CD14-positive monocyte (primary cell): ENCODE measurements around the gene FGFR2. TPM values are rescaled to one million over a fixed set of nuclear protein-coding genes. Genes with fewer than 3 reads are reported as not detected.

Experiments
- DNase-seq, 3 donors: peaks; one replicate each; pipeline ENCODE4 v3.0.0-alpha.2; 2011 to 2022
- H2AFZ ChIP-seq: 2 replicates; pipeline ENCODE4 v1.6.0; 2012; ENCODE audit warnings: mild to moderate bottlenecking, low read depth, low read length, inconsistent platforms; ENCODE audit not compliant: insufficient read depth, poor library complexity, severe bottlenecking
- H3K27ac ChIP-seq, 2 donors: 1 replicate in 1 of 2; 2 replicates in 1 of 2; pipeline ENCODE4 v1.5.1; 2012 to 2013; ENCODE audit warnings: low read length in 2 of 2, control low read depth in 1 of 2, inconsistent platforms in 1 of 2, low read depth in 1 of 2, mild to moderate bottlenecking in 1 of 2
- H3K27me3 ChIP-seq, 2 donors: one replicate each; pipeline versions ENCODE4 v1.6.0 to v1.6.1; 2011 to 2013; ENCODE audit warnings: low read length in 2 of 2; ENCODE audit not compliant: control insufficient read depth in 2 of 2, insufficient read depth in 2 of 2
- H3K36me3 ChIP-seq, 2 donors: replicated peaks in 1 of 2; 1 replicate in 1 of 2; 2 replicates in 1 of 2; pipeline versions ENCODE4 v1.5.1 to v1.6.1; 2012 to 2013; ENCODE audit warnings: low read length in 2 of 2, control low read depth in 1 of 2, inconsistent platforms in 1 of 2, mild to moderate bottlenecking in 1 of 2; ENCODE audit not compliant: insufficient read depth in 2 of 2, control insufficient read depth in 1 of 2
- H3K4me1 ChIP-seq, 2 donors: 1 replicate in 1 of 2; 2 replicates in 1 of 2; pipeline versions ENCODE4 v1.5.1 to v1.6.1; 2012 to 2013; ENCODE audit warnings: low read length in 2 of 2, control low read depth in 1 of 2, inconsistent platforms in 1 of 2, mild to moderate bottlenecking in 1 of 2, moderate library complexity in 1 of 2; ENCODE audit not compliant: insufficient read depth in 2 of 2, control insufficient read depth in 1 of 2
- H3K4me2 ChIP-seq: replicated peaks from 2 replicates; pipeline ENCODE3; 2012; ENCODE audit warnings: low read length, moderate library complexity, mild to moderate bottlenecking; ENCODE audit not compliant: poor library complexity, severe bottlenecking; ENCODE audit errors: extremely low read depth
- H3K4me3 ChIP-seq, 3 experiments: fragments of 200-600 bp in 1 of 3; sonication (generic) in 1 of 3; replicated peaks in 1 of 3; 1 replicate in 2 of 3; 2 replicates in 1 of 3; pipeline ENCODE4 v1.5.1; 2011 to 2013; ENCODE audit warnings: low read length in 3 of 3, mild to moderate bottlenecking in 3 of 3, control low read depth in 2 of 3, low read depth in 2 of 3, inconsistent platforms in 1 of 3, moderate library complexity in 1 of 3
- H3K79me2 ChIP-seq: 2 replicates; pipeline ENCODE4 v1.6.0; 2012; ENCODE audit warnings: mild to moderate bottlenecking, control low read depth, inconsistent platforms, low read length, moderate library complexity; ENCODE audit not compliant: insufficient read depth
- H3K9ac ChIP-seq: 2 replicates; pipeline ENCODE4 v1.6.0; 2017; ENCODE audit warnings: low read length, mild to moderate bottlenecking; ENCODE audit not compliant: insufficient read depth, poor library complexity, severe bottlenecking
- H3K9me3 ChIP-seq, 2 donors: replicated peaks in 1 of 2; 1 replicate in 1 of 2; 2 replicates in 1 of 2; pipeline versions ENCODE4 v1.5.1 to v1.6.1; 2012 to 2013; ENCODE audit warnings: low read length in 2 of 2, control low read depth in 1 of 2; ENCODE audit not compliant: control insufficient read depth in 1 of 2, insufficient read depth in 1 of 2
- H4K20me1 ChIP-seq: 2 replicates; pipeline ENCODE4 v1.6.0; 2012; ENCODE audit warnings: mild to moderate bottlenecking, low read length, control low read depth, moderate library complexity; ENCODE audit not compliant: insufficient read depth
- H3K27ac Mint-ChIP-seq, 7 donors: one replicate each; pipeline ENCODE4 v1.8.0; 2020; ENCODE audit warnings: mild to moderate bottlenecking in 7 of 7, mixed read lengths in 7 of 7, moderate library complexity in 6 of 7, inconsistent platforms in 2 of 7
- H3K27me3 Mint-ChIP-seq, 3 donors: one replicate each; pipeline ENCODE4 v1.8.0; 2021 to 2022; ENCODE audit warnings: low read depth in 3 of 3, mild to moderate bottlenecking in 3 of 3, mixed read lengths in 3 of 3, moderate library complexity in 3 of 3, inconsistent platforms in 1 of 3
- H3K36me3 Mint-ChIP-seq, 2 donors: one replicate each; pipeline ENCODE4 v1.8.0; 2020; ENCODE audit warnings: mixed read lengths in 2 of 2, inconsistent platforms in 1 of 2, mild to moderate bottlenecking in 1 of 2
- H3K4me1 Mint-ChIP-seq: one replicate; pipeline ENCODE4 v1.8.0; 2020; ENCODE audit warnings: mild to moderate bottlenecking, mixed read lengths
- H3K4me3 Mint-ChIP-seq, 2 donors: one replicate each; pipeline ENCODE4 v1.8.0; 2020; ENCODE audit warnings: mild to moderate bottlenecking in 2 of 2, mixed read lengths in 2 of 2, moderate library complexity in 1 of 2
- H3K9me3 Mint-ChIP-seq, 7 donors: one replicate each; pipeline ENCODE4 v1.8.0; 2020 to 2022; ENCODE audit warnings: mixed read lengths in 7 of 7, mild to moderate bottlenecking in 6 of 7, moderate library complexity in 6 of 7, inconsistent platforms in 2 of 7
- CTCF ChIP-seq: fragments of 200-600 bp; IDR thresholded peaks from one replicate; pipeline ENCODE4 v1.8.0; 2022; ENCODE audit warnings: antibody characterized with exemption, mild to moderate bottlenecking
- WGBS: methylation state at CpG from one replicate; pipeline ENCODE4 v1.1.5; 2013; ENCODE audit warnings: missing lambda C conversion rate; ENCODE audit not compliant: insufficient coverage; 5-methylcytosine and 5-hydroxymethylcytosine counted together
- intact Hi-C, 2 donors: fragments of 100-400 bp; cut with micrococcal nuclease; formaldehyde crosslinking; loops; one replicate each; pipeline versions ENCODE4 v1.15.0 to v1.15.1; 2023
- polyA plus RNA-seq, 3 donors: library from polyadenylated mRNA; depleted of rRNA in 1 of 3; unstranded in 2 of 3; stranded (reverse) in 1 of 3; fragments of 300-500 nt in 2 of 3; fragments of >200 nt in 1 of 3; fragmentation: Illumina TruSeq in 2 of 3; gene quantifications; 1 replicate in 2 of 3; 2 replicates in 1 of 3; pipeline ENCODE4 v1.2.3, GENCODE V29; 2012 to 2021

The FGFR2 gene
- polyA plus RNA-seq, 3 donors: not detected

- Histone ChIP-seq H3K4me3 (no peak overlapping the region), H3K36me3 (no peaks in the 10 kb centered on the region), H3K9me3 (no peaks in the 10 kb centered on the region), H3K4me1 (no peaks in the 10 kb centered on the region), H3K9ac (no peak overlapping the region), H3K4me2 (no peak overlapping the region), H4K20me1 (no peaks in the 10 kb centered on the region), H3K27me3 (no peaks in the 10 kb centered on the region), H3K27ac (no peak overlapping the region), H3K79me2 (no peaks in the 10 kb centered on the region), H2AFZ (no peak overlapping the region)
- Mint-ChIP-seq H3K27ac (no peak overlapping the region), H3K27me3 (peaks cover 0 to 9% (median 6%) of the 10 kb centered on the region in 3 donors), H3K4me3 (no peak overlapping the region), H3K9me3 (peaks cover 0 to 5% (median 2%) of the 10 kb centered on the region in 7 donors), H3K4me1 (no peaks in the 10 kb centered on the region), H3K36me3 (no peaks in the 10 kb centered on the region)
- DNase-seq: no peak
- WGBS: no CpG with 5 or more reads among the region's 4 CpGs
- TF ChIP-seq CTCF: no peak
- intact Hi-C loops: no loop called here
Observed at GRCh38 chr10:121511460-121511859, 86.8 kb downstream of the FGFR2 start.

DNA sequence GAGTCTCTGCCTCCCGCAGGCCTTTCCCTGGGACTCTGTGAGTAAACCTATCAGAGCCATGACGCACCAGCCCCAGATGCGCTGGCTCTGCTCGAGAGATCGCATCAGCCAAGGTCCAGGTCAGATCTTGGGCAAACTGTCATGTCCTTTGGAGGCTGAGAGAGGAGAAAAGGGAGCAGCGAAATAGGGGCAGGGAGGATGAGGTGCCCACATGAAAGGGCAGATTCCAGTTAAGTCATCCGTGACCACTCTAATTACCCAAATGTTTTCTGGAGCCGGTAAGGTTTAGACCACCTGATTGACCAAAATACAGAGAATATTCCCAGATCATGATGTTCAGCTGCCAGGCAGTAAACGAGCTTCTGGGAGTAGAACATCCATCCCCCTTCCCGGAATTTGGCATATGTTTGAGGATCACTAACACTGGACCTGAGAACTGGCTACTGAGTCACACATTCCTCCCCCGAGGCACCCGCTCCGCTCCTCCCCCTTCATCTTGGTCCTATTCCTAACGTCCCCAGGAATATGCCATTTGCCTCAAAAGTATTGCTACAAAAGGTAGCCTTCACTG is 88.0 kb downstream of the FGFR2 start:
- Mint-ChIP-seq H3K4me1 (no peaks in the 10 kb centered on the region), H3K9me3 (peaks cover 0 to 5% (median 2%) of the 10 kb centered on the region in 7 donors), H3K27ac (no peak overlapping the region), H3K36me3 (no peaks in the 10 kb centered on the region), H3K4me3 (no peak overlapping the region), H3K27me3 (peaks cover 0 to 11% (median 6%) of the 10 kb centered on the region in 3 donors)
- DNase-seq: no peak
- Histone ChIP-seq H3K79me2 (no peaks in the 10 kb centered on the region), H3K9ac (no peak overlapping the region), H3K9me3 (no peaks in the 10 kb centered on the region), H3K27ac (no peak overlapping the region), H3K4me3 (no peak overlapping the region), H2AFZ (no peak overlapping the region), H3K4me2 (no peak overlapping the region), H4K20me1 (no peaks in the 10 kb centered on the region), H3K27me3 (no peaks in the 10 kb centered on the region), H3K36me3 (no peaks in the 10 kb centered on the region), H3K4me1 (no peaks in the 10 kb centered on the region)
- intact Hi-C loops: no loop called here
- 91% methylated on average over 9 of the region's 14 CpGs for WGBS
- TF ChIP-seq CTCF: no peak
